GM19025 (cell line): ENCODE measurements around the gene GPR148.

Experiments
- ATAC-seq: cut with Tn5 transposase; IDR thresholded peaks from one replicate; pipeline ENCODE4 v1.9.1; 2021; ENCODE audit warnings: mild to moderate bottlenecking, low read depth, moderate library complexity; ENCODE audit not compliant: unreplicated experiment

Gene GPR148

DNA sequence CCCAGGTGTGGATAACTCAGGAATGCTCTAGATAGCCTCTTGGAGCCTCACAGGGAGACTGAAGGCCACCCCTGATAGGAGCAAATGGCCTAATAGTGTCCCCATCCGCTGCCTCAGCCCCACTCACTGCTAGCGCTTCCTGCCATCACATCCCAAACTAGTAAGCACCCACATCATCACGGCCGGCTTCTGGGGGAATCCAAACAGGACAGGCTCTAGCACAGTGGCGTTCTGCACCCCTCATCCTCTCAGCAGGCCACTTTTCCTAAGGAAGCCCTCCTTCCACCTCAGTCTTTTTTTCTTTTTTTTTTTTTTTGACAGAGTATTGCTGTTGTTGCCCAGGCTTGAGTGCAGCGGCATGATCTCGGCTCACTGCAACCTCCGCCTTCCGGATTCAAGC, 20.2 kb downstream of the GPR148 start:
- ATAC-seq = no peak

DNA sequence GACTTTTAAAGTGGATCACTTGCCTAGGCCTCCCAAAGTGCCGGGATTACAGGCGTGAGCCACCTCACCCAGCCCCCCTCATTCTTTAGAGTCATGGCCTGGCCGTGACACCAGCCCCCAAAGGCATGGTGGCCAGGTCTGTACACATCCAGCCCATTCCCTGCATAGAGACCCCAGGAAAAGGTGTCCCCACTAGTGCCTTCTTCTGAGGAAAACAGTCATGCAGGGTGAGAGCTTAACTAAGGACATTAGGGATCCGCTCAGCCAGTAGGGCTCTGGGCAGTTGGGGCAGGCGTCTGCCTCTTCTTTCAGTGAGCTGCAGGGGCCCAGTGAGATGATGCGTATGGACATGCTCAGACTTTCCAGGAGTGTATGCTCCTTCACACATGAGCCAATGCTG, 20.8 kb downstream of the GPR148 start:
- ATAC-seq = no peak

DNA sequence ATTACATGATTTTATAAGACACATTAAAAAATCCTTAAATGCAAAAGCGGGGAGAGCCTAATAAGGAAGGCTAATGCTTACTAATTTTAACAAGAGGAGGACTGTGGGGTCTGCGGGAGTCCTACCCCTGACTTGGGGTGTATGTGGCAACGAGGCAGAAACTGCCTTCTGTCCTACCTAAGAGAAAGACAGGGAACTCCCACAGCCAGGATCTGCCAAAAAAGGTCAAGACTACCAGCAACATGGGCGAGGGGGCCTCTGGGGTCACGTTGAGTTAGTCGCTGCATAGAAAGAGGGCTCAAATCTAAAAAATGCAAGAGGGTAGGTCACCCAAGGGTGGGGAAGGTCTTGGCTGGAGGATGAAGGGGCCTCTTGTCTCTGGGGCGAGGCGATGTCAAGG, 25.9 kb downstream of the GPR148 start:
- no peak for ATAC-seq

DNA sequence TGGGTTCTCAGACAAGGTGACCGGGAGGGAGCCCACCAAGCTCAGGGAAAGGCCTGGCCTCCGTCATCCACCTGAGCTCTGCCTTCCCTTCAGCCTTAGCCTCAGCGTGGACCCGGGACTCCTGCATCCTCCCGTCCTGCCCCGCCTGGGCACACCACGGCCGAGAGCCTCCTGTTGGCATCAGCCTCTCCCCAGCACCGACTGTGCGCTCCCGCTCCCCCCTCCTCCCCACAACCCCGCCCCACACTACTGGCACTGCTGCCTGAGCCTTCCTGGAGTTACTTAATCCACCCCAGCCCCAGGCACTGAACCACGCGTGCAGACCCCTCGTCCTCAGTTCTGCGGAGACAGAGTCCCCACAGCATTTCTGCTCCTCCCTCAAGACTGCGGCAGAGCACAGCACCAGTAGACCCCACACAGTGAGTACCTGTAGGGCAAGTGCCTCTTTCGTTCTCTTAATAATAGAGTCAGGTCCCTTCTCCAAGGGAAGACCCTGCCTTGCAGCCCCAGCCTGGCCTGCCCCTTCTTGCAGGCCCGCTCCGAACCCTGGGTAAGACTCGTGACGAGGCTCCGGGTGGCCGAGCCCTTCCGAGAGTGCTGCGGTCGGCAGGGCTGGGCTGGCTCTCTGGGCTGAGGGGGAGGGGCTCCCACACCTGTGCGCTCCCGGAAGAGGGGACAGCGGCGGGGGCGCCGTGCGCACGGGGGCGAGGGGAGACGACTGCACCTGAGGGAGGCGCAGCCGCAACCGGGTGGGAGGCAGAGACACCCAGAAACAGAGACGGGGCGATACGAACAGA, 26.6 kb downstream of the GPR148 start, which contains the start of gene AMER3:
Gene AMER3 (plus strand): TSS at position 285 of the 797 bp plus-strand sequence. CDS start 6,533 bp downstream, outside the sequence.
- ATAC-seq = peak; percentile 32

DNA sequence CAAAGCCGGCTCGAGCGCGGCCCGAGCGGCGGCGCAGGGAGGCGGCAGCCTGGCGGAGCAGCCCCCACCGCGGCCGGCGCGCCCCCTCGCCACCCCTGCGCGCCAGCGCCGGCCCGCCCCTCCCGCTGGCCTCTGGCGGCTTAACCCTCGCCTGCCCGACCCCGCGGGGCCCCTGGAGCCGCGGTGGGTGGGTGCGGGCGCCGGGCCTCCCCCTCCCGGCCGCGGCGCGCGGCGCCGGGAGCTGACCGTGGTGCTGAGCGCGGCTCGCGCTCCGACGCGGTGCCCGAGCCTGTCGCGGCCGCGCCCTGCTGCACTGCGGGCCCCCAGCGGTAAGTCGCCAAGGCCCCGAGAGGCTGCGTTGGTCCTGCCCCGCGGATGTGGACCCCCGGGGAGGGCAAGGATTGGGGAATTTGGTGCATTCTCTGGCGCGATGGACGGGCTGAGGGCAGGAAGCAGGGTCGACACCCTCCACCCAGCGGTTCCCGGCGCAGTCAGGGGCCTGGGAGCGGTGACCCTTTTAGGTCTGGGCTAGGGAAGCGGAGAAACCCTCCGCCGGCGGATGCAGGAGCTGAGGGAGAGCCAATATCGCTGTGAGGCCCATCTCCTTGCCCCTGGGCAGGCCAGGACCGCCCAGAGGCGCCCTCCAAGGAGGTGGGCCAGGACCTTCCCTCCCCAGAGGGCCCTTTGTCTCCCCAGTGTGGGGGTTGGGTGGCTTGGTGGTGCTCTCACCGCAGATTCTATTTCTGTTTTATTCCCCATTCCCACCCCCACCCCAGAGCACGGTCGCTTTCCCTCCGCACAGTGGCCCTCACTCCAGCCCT, 27.4 kb downstream of the GPR148 start:
- peak; percentile 54 for ATAC-seq

DNA sequence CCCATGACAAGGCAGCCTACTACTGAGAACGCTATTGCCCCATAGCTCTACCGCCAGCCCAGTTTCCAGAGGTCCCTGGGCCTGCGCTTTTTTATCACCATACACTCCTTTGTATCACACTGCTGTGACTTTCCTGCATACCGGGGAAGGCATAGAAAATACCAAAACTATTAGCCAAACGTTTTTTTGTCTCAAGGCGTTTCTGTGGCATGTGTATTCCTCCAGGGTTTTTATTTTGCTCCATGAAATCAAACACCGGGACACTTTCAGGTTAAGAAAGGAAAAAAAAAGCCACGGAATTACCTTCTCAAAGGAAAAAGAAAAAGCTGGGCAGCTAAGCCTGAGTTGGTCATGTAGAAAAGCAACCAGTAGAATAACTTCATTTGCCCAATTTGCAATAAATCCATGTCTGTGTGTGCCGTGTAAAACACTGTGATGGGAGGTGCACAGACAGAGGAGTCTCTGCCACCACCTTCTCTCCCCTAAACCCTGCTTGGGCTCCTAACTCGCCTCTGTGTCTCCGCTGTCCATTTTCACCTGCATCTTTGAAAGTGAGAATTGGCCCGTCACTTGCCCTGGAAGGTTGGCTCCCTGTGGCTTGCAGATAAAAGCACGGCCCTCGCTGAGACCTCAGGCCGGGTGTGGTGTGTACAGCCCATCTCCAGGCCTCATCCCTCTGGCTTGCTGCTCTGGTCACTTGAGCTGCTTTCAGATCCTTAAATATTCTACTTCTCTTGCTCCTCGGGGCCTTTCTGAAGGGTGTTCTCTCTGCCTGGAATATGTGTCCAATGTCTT, 28.2 kb downstream of the GPR148 start:
- ATAC-seq = no peak

DNA sequence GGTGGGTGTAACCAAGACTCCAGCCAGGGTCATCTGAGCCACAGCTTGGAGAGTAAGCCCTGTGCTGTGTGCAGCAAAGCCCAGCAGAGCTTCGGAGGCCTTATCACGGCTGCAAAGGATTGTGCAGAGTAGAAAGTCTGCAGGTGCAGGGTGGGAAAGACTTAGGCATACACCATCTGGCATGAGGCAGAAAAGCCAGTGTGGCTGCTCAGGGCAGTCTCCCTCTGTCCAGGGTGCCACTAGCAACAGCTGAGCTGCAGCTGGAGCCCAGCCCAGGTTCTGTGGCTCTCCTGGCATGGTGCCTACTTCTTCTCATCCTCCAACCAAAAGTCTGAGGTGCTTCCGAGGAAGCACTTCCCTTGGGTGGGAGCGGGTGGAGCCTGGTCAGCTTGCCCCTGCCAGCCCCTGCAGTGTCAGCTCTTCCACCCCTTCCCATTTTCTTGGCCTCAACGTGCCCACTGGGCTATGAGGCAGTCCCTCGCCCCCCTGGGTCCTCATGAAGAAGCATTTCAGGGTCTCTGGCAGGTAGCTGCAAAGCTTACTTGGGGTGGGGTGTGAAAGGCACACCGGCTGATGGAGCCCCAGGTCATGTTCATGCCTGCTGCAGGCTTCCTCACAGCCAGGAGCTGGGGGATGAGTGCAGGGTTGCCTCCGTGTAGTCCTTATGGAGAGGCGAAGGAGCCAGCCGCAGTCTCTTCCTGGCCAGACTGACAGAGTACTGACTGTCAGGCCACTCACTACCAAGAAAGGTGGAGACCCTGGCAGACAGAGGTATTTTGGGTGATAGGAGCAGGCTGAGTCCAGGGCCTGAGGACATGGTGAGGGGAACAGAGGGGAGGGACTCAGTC, 31.3 kb downstream of the GPR148 start:
- ATAC-seq = no peak

DNA sequence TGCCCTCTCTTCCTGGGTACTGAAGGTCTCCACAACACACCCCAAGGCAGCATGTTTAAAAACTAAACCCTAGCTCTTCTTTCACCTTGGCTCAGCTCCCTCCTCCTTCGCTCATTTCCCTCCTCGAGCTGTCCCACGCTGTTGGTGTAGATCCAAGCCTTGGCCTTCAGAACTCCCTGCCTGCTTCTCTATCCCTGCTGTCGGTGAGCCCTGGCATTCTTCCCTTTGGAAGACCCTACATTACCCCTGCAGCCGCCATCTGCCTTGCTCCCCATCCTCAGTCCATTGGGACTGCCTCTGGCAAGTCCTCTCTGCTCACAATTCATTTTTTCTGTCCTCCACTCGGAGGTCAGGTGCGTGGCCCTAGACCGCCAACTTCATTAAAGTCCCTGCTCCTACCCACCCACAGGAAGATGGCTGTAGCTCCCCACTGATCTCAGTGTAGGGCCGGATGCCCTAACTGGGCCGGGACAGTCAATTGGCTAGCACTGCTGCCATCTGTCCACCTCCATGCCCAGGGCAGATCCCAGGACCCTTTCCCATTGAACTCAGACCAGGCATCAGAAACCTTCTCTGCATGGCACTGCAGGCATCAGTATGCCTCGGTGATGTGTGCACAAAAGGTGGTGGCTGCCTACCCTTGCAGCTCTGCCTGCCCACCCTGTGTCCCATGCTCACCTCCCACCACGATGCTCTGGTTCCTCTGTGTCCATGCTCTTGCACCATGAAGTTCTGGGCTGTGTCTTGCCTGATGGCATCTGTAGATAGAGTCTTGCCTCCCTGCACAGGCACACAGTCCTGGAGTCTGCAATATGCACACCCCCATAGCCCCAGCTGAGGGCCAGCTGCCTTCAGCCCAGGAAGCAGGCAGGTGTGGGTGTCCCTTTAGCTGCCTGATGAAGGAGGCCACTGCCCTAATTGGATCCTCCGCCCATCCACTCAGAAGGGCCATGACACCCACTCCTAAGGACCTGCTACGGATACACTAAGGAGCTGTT, 32.2 kb downstream of the GPR148 start:
- no peak for ATAC-seq

DNA sequence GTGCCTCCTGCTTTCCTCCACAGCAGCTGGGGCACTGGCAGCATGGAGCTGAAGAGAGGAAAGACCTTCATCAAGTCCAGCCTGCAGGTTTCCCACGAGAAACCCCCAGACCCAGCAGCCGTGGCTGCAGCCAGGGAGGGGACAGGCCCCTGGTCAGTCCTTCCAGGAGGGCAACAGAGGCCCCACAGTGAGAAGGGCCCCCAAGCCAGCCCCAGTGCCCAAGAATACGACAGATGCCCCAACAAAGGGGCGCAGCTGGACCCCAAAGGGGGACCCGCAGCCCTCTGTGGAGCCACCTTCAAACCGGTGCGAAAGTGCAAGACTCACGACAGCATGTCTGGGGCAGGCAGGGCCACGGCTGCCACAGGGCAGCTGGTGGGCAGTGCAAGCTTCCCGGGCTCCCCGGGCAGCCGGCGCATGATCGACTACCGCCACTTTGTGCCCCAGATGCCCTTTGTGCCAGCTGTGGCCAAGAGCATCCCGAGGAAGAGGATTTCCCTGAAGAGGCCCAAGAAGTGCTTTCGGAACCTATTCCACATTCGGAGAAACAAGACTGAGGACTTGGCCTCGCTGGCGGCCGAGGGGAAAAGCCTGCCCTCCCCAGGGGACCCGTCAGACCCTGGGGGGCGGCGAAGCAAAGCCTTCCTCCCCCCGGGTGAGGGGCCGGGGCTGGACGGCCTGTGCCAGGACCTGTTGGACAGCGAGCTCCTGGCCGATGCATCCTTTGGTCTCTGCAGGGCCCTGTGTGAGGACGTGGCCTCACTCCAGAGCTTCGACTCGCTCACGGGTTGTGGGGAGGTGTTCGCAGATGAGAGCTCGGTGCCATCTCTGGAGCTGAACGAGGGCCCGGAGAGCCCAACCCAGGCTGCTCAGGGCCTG, 33.4 kb downstream of the GPR148 start:
- no peak for ATAC-seq

DNA sequence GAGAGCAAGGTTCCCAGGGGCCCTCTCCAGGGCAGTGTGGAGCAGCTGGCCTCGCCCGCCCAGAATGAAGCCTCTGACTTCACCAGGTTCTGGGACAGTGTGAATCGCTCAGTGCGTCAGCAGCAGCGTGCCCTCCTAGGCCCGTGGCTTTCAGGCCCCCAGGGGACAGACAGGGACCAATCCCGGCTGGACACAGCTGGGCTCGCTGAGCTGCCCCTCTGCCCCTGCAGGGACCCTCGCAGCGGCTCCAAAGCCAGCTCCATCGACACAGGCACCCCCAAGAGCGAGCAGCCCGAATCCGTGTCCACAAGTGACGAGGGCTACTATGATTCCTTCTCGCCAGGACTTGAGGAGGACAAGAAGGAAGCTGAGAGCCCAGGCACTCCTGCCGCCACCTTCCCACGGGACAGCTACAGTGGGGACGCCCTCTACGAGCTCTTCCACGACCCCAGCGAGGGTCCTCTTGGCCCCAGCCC, 34.1 kb downstream of the GPR148 start:
- ATAC-seq = no peak

DNA sequence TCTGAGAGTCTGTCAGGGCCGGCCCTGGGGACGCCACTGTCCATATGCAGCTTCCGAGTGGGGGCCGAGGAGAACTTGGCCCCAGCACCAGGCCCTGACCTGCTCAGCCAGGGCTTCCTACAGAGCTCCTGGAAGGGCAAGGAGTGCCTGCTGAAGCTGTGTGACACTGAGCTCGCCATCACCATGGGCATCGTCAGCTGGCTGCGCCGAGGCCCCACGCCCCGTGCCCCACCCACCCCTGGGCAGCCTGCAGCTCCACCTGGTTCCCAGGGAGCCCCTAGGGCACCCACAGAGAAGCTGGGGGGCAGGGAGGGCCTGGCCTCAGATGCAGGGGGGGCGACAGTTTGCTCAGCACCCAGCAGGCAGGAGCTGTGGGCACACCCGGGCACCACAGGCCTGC, 34.5 kb downstream of the GPR148 start:
- no peak for ATAC-seq

DNA sequence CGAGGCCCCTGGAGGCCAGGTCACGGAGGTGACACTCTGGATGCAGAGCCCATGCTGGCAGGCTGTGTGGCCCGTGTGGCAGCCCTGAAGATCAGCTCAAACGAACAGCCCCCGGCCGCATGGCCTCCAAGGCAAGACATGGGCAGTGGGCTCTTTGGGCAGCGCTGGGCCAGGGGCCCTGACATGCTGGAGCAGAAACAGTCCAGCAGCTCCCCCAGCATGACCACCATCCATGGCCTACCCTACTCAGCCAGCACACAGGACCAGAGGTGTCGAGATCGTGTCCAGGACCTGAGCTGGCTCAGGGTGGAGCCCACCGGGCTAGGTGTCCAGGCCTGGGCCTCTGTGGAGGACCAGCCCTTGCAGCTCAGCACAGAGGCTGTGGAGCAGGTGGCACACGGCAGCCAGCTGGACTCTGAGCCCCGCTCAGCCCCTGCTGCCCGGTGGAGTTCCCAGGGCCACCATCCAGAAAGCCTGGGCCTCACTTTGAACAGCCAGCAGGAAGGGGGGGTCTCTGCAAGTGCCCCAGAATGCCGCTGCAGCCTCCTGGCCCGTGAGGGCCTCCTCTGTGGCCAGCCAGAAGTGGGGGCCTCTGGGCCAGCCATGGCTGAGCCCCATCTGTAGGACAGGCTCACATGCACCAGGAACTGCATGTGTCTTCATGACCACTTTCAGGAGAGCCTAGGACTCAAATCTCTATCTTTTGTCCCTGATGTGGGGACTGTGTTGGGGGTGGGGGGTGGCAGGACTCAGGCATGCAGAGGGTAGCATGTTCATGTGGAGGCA, 35.4 kb downstream of the GPR148 start:
- no peak for ATAC-seq

DNA sequence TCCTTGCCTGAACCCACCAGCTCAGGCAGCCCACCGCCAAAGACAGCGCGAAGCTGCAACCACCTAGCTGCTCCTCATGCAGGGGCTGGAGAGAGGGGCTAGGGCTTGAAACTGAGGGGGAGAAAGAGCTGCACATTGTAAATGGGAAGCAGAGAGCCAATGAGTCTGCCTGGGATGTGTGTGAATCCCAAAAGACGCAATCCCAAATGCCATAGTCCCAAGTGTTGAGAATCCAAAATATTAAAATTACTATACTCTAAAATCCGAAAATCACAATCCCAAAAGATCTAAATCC, 35.9 kb downstream of the GPR148 start:
- ATAC-seq = no peak

DNA sequence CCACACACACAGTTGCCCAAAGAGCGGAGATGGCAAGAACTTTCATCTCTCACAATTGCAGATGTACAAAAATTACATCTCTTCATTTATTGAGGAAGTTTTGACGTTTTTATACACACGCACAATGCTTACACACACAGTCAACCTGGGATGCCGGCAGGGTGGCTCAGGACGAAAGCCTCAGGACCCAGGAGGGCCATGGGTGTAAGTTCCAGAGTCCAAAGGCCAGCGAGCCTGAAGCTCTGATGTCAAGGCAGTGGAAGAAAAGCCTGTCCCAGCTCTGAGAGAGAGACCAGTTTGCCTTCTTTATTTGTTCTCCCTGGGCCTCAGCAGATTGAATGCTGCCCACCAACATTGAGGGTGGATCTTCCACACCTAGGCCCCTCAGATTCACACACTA, 36.6 kb downstream of the GPR148 start:
- no peak for ATAC-seq

DNA sequence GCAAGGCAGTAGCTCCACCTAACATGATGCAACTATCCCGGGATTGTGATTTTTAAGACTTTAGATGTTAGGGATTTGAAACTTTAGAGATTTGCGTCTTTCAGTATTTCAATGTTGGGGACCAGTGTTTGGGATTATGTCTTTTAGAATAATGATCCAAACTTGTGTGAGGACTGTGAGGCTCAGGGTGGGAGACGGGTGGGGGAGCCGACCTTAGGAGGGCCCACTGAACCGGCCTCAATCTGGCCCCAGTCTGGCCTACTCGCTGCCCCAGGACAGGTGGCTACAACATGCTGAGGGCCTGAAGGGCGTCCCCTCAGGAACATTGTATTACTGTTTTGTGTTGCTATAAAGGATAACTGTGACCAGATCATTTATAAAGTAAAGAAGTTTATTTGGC, 37.2 kb downstream of the GPR148 start:
- ATAC-seq = no peak

DNA sequence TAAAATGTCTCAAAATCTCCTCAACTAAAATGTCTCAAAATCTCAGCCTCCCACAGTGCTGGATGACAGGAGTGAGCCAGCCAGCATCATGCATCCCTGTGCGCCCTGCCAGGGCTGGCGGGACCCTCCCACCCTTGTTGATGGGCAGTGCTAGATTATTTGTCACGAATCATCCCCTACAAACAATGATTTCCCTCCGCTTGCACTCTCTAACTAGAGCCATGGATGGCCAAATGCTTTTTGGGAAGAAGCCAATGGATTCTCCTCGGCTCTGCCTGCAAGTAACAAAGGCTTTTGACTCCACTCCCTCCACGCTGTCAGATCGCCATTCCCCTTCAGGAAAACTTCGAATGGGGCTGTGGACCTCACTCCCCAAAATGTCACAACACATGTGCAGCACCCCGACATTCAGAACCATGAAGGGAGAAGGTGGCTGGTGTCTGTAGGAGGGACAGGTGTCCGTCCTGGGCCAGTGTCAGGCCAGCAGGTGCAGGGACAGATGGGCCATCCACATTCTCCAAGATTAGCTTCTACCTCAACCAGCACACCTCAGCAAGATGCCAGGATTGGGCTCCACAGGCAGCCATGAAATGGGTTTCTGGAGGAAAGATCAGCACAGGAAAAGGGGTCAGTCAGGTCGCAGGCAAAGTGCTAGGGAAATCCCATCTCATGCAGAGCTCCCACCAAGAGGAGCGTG, 38.0 kb downstream of the GPR148 start:
- ATAC-seq = no peak

DNA sequence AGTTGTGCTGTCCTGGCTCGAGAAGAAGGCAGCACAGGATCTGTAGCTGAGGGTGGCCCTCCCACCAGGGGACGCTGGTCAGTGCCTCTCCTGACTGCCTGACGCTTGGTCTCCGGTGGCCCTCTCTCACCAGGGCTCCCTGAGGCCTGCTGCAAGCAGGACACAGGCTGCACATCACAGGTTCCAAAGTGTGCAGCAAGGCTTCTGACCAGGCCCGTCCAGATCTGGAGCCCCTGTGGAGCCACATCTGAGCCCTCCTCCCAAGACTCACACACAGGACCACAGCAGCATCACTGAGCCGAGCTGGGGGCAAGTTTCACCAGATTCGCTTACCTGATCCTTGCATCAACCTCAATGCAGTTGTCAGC, 38.5 kb downstream of the GPR148 start:
- ATAC-seq = no peak
